Measurements from ENCODE around the gene LILRA5. TPM values are rescaled to one million over a fixed set of nuclear protein-coding genes. Genes with fewer than 3 reads are reported as not detected.
A peak's percentile ranks its signal among the peaks of the same experiment; 100 is the strongest.

The LILRA5 gene
- total and polyA plus RNA-seq, 8 donors = 1.1 to 8.5 (median 2.7) TPM; not detected in 2

DNA sequence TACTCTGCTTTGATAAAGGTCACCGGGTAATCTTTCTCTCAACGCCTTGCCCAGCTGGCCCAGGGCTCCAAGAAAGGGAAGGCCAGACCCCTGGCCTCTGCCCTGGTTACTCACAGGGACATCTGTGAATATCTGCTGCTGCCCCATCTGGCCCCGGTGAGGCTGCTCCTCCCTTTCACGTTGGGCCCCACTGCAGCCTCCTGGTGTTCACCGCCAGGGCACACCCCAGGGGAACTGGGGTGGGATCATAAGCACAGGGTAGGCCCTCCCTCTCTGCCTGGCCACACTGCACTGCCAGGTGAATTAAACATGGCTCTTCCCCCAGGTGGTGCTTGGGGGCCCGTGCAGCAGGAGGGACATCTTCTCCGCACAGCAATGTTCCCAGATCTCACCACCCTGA lies 39.1 kb upstream of the LILRA5 start:
- H3K4me3 ChIP-seq = no peak overlapping the region
- intact Hi-C loops (cut with DNase I; ENCODE audit: low total_unique reads) = no loop called here
- H3K9me3 ChIP-seq = no peaks in the 10 kb centered on the region
- H3K36me3 ChIP-seq = peaks cover 0 to 17% (median 0%) of the 10 kb centered on the region in 4 donors
- 53 to 68% (median 56%) methylated on average over 4 to 7 of the region's 7 CpGs for WGBS, 5 donors
- H3K27ac ChIP-seq = no peak overlapping the region
- no peaks in the 10 kb centered on the region for H3K4me1 ChIP-seq
- no peak for DNase-seq
- TF ChIP-seq POLR2A (IDR thresholded peaks at IDR 0.05) = no peak
- TF ChIP-seq, protein P1, sequence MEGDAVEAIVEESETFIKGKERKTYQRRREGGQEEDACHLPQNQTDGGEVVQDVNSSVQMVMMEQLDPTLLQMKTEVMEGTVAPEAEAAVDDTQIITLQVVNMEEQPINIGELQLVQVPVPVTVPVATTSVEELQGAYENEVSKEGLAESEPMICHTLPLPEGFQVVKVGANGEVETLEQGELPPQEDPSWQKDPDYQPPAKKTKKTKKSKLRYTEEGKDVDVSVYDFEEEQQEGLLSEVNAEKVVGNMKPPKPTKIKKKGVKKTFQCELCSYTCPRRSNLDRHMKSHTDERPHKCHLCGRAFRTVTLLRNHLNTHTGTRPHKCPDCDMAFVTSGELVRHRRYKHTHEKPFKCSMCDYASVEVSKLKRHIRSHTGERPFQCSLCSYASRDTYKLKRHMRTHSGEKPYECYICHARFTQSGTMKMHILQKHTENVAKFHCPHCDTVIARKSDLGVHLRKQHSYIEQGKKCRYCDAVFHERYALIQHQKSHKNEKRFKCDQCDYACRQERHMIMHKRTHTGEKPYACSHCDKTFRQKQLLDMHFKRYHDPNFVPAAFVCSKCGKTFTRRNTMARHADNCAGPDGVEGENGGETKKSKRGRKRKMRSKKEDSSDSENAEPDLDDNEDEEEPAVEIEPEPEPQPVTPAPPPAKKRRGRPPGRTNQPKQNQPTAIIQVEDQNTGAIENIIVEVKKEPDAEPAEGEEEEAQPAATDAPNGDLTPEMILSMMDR (IDR thresholded peaks at IDR 0.05) = no peak
- TF ChIP-seq EP300 (IDR thresholded peaks at IDR 0.05) = no peak
- TF ChIP-seq POLR2AphosphoS5 (IDR thresholded peaks at IDR 0.05) = no peak
- H3K27me3 ChIP-seq = peaks cover 0 to 26% (median 0%) of the 10 kb centered on the region in 3 donors

DNA sequence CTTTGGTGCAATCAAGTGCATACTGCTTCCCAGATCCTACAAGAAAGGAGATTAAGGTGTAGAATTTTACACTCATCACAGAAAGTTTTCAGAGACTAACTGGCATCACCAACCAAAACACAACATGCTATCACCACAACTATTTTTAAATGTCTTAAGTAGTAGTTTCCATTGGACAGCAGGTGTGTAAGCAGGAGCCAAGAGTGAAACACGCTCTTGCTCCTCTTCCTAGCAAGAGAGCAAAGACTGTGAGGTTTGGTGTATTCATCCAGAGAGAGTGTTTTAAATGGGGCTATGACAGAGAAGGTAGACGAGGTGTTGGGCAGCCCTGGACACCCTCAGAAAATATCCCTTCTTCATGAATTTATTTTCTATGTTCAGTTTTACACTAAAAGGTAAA lies 38.5 kb upstream of the LILRA5 start:
- TF ChIP-seq POLR2AphosphoS5 (IDR thresholded peaks at IDR 0.05) (no peak), POLR2A (IDR thresholded peaks at IDR 0.05) (no peak), EP300 (IDR thresholded peaks at IDR 0.05) (no peak)
- TF ChIP-seq, protein P1 (IDR thresholded peaks at IDR 0.05) = no peak
- Histone ChIP-seq H3K36me3 (peaks cover 0 to 13% (median 0%) of the 10 kb centered on the region in 4 donors), H3K9me3 (no peaks in the 10 kb centered on the region), H3K27me3 (peaks cover 0 to 25% (median 0%) of the 10 kb centered on the region in 3 donors), H3K4me3 (no peak overlapping the region), H3K27ac (no peak overlapping the region), H3K4me1 (no peaks in the 10 kb centered on the region)
- 35 to 54% (median 37%) methylated on average over 2 of the region's 2 CpGs for WGBS, 5 donors
- DNase-seq = no peak
- intact Hi-C loops (cut with DNase I; ENCODE audit: low total_unique reads) = no loop called here

DNA sequence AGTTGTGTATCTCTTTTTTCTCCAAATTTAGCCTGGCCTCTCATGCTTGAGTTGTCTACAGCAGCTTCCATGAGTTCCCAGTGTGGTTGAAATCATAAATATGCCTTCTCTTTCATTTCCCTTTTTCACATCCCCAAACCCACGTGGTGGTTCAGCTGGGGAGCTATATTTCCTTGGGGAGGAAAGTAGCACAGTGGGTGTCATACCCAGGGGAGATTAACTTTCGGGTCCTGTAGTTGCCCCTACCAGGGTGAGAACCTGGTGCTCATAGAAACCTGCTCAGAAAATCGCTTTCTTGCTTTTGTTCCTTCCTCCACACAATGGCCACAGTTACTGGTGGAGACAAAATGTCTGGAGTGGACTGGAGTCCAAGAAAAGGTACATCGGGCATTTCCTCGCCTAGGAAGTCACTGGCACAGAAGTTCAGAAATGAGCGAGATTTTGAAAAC lies 33.0 kb upstream of the LILRA5 start:
- peaks cover 0 to 37% (median 0%) of the 10 kb centered on the region in 3 donors for H3K27me3 ChIP-seq
- no peak for TF ChIP-seq POLR2AphosphoS5 (IDR thresholded peaks at IDR 0.05)
- no peak for TF ChIP-seq POLR2A (IDR thresholded peaks at IDR 0.05)
- DNase-seq = peak in 1 of 2 donors; percentile 18
- no peaks in the 10 kb centered on the region for H3K4me1 ChIP-seq
- no peak overlapping the region for H3K27ac ChIP-seq
- H3K9me3 ChIP-seq = no peaks in the 10 kb centered on the region
- WGBS, 5 donors = 56 to 79% (median 70%) methylated on average over 6 of the region's 6 CpGs
- intact Hi-C loops (cut with DNase I; ENCODE audit: low total_unique reads) = no loop called here
- H3K36me3 ChIP-seq = no peaks in the 10 kb centered on the region
- H3K4me3 ChIP-seq = no peak overlapping the region

DNA sequence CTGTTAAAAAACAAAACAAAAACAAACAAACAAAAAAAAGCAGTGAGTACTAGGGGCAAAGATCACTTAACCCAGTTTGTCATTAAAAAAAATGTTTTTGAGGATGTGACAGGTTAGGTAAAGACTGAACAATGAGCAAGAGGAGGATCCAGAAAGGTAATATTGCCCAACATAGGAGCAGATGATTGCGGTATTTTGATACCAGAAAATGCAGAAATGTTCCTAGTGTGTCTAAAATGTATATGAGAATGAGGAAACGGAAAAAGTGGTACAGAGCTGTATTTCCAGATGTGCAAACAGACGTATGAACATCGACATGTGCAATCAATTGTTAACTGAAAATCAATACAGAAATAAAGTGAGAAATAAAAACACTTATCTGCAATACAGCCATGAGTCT lies 30.9 kb upstream of the LILRA5 start:
- intact Hi-C loops (cut with DNase I; ENCODE audit: low total_unique reads) = no loop called here
- no peaks in the 10 kb centered on the region for H3K9me3 ChIP-seq
- H3K27me3 ChIP-seq = peaks cover 0 to 37% (median 0%) of the 10 kb centered on the region in 3 donors
- DNase-seq = no peak
- H3K36me3 ChIP-seq = no peaks in the 10 kb centered on the region
- H3K4me3 ChIP-seq = no peak overlapping the region
- H3K4me1 ChIP-seq = no peaks in the 10 kb centered on the region
- WGBS, 5 donors = 66 to 72% (median 69%) methylated on average over 4 of the region's 4 CpGs
- no peak overlapping the region for H3K27ac ChIP-seq
- TF ChIP-seq, protein P1 (IDR thresholded peaks at IDR 0.05) = no peak
- TF ChIP-seq POLR2A (IDR thresholded peaks at IDR 0.05) (no peak), EP300 (IDR thresholded peaks at IDR 0.05) (no peak), POLR2AphosphoS5 (IDR thresholded peaks at IDR 0.05) (no peak)

DNA sequence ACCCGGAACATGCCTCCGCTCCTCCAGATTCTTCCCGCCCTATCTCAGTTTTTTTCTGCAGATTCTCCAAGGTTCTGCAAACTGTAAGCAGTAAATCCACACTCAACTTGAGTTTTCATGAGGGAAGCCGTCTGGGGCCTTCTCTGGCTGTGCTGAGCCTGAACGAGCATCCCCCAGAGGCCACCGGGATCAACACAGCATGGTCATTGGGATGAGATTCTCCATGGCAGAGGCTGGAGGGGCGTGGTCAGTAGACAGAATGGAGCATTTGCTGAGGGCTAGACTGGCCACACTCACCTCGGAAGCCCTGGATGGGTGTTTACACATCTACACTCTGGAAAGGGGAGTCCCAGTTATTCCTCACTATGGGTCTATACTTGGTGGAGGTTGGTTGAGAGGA lies 28.3 kb upstream of the LILRA5 start:
- WGBS, 5 donors = 67 to 91% (median 72%) methylated on average over 7 to 8 of the region's 8 CpGs
- no peak for TF ChIP-seq POLR2A (IDR thresholded peaks at IDR 0.05)
- TF ChIP-seq EP300 (IDR thresholded peaks at IDR 0.05) = no peak
- TF ChIP-seq POLR2AphosphoS5 (IDR thresholded peaks at IDR 0.05) = no peak
- TF ChIP-seq, protein P1 (IDR thresholded peaks at IDR 0.05) = no peak
- no peak overlapping the region for H3K27ac ChIP-seq
- DNase-seq = no peak
- peaks cover 0 to 46% (median 0%) of the 10 kb centered on the region in 3 donors for H3K27me3 ChIP-seq
- no peak overlapping the region for H3K4me3 ChIP-seq
- H3K4me1 ChIP-seq = no peaks in the 10 kb centered on the region
- H3K36me3 ChIP-seq = no peaks in the 10 kb centered on the region
- no peaks in the 10 kb centered on the region for H3K9me3 ChIP-seq
- intact Hi-C loops (cut with DNase I; ENCODE audit: low total_unique reads) = no loop called here
